HL-60/S4 treated with phorbol 12-myristate 13-acetate at 8.2 ng/mL for 4 days and 3 days (cell line): ENCODE results near the gene ARMC10.
"Not testable (repeated sequence)": the region's sequence is repeated elsewhere in the genome, so short reads cannot be mapped to it uniquely, and the experiment has no call there.

Experiments
- in situ Hi-C: fragments of 300-500 bp; cut with MboI; formaldehyde crosslinking; loops from 2 replicates; pipeline ENCODE4 v1.15.0; 2022; ENCODE audit warnings: low sequenced_read_pairs

ARMC10 gene

DNA sequence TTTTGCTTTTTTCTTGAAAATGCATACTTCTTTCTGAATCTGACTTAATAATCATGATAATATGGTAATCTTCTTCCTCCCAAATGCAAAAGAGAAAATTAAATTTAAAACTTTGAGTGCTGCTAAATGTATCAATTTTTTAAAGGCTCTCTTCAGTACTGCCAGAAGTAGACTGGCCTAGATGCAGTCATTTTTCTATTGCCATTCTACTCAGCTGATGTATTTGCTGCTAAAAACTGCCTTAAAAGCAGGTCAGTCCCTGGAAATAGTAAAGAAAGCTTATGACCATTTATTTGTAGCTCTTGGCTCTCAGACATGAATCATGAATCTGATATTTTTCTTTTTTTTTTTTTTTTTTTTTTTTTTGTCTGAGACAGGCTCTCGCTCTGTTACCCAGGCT is 45.4 kb downstream of the ARMC10 start:
- in situ Hi-C loops: no loop called here

GRCh38 chr7:103121641-103122040 is 46.7 kb downstream of the ARMC10 start:
- in situ Hi-C loops: no loop called here

DNA sequence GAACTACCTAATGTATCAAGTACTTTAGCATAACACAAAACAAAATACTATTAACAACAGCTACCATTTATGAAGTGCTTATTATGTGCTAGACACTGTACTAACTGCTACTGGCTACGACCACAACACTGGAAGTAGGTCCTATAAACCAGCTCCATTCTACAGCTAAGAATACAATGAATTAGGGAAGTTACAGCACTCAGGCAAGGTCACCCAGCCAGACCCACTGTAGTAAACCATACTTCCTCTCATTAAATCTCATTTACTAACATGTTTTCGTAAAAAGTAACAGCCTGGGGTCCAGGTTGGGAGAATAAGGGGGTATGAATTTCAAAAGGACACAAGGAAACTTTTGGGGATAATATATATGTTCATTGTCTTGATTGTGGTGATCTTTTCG is 48.6 kb downstream of the ARMC10 start:
- in situ Hi-C loops: no loop called here

GRCh38 chr7:103124429-103124979 is 49.6 kb downstream of the ARMC10 start:
- in situ Hi-C loops: no loop called here

GRCh38 chr7:103127006-103127405 is 52.1 kb downstream of the ARMC10 start:
- in situ Hi-C loops: no loop called here

- in situ Hi-C loops: no loop called here
These were observed 55.0 kb downstream of the ARMC10 start for GRCh38 chr7:103129702-103130549.

DNA sequence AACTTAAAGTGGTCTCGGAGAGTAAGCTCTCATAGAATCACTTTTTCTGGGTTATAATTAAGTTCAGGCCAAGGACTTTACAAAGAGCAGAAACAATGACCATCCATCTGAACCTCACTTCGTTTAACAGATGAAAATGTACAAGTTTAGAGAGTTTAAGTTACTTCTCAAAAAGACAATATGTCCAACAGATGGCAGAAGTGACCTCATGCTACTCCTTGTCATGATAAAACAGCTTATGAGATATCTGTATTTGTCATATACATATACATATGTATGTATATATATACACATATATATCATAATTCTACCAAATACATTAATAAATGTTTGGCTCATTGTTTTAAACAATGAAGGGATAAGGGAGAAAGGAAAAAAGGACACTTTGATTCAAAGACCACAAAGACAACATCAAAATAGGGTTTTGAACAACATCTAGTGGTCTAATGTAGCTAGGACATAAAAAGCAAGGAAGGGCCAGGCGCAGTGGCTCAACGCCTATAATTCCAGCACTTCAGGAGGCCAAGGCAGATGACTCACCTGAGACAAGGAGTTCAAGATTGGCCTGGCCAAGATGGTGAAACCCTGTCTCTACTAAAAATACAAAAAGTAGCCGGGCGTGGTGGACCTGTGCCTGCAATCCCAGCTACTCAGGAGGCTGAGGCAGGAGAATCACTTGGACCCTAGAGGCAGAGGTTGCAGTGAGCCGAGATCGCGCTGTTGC is 56.1 kb downstream of the ARMC10 start:
- in situ Hi-C loops: no loop called here

GRCh38 chr7:103132995-103133688 is 58.2 kb downstream of the ARMC10 start:
- in situ Hi-C loops: no loop called here

DNA sequence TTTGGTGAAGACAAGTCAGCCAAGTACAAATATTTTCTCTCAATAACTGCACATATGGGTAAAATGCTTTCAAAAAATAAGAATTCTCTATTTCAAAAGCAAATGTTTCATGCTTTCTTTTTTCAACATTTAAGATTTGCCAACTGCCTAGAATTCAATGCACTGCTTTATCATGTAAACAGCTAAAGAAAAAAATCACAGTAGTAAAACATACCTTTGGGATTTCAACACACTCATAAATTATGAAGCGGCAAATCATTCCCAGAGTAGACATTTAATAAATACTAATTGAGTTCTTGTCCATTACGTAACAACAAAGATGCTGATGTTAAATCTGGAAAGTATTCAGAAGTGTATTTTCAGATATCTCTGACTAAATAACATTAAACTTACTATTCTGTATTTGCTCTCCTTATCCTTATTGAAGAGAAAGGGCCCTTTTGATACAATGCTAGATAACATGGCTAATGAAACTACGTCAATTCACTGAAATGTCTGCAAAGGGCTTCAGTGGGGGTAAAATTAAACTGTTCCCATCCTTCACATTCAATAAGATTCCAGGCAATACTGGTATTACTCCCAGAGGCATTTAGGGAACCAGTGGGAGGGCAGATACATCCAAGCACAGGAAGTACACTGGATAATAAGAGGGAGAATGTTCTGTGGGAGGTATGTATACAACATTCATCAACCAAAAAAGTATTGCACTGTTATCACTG is 60.1 kb downstream of the ARMC10 start:
- in situ Hi-C loops: no loop called here

DNA sequence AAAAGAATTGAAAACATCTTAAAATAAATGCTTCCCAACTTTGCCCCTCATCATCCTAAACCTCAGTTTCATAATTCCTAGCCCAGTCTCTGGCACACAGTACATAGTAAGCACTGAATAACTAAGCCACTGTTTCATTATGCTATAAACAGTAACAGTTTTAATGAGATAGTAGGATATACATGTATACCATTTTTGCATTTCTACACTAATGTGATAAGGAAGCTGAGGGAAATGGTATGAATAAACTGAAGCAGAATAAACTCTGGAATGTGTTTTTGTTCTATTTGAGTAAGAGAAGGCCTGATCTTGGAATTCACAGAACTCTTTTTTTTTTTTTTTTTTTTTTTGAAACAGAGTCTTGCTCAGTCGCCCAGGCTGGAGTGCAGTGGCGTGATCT is 65.1 kb downstream of the ARMC10 start:
- in situ Hi-C loops: no loop called here

DNA sequence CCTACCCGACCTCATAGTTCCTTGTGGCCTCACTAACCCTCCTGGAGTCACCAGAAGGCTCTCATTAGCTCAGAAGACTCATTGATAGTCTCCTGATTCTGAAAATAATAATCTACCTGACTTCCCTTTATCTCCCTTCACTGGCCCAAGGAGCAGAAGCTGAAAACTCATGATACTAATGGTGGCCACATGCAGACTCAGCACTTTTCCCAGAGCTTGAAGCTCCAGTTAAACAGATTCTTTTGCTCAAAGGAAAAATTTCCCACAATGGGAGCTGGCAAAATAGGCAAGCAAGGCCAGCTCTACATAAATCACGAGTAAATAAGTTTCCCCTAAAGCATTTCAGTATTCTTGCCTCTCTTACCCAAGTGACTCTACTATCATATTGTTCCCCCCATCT is 65.7 kb downstream of the ARMC10 start:
- in situ Hi-C loops: no loop called here

GRCh38 chr7:103141753-103142404 is 66.9 kb downstream of the ARMC10 start:
- in situ Hi-C loops: no loop called here

DNA sequence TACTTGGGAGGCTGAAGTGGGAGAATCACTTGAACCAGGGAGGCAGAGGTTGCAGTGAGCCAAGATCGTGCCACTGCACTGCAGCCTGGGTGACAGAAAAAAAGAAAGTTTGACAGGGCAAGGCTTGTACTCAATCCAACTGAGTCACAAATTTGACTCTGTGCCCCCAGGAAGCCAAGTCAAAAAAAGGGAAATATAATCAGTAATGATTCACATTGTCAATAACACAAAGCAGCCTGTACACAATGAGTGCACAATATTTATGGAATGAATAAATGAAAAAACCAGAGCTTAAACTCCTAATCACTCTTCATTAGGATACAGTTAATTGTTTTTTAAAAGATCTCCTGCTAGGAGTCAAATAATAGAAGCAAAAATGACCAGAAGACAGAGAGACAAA is 67.6 kb downstream of the ARMC10 start:
- in situ Hi-C loops: no loop called here

GRCh38 chr7:103143868-103144267 is 68.9 kb downstream of the ARMC10 start:
- in situ Hi-C loops: no loop called here

- in situ Hi-C loops: not testable (repeated sequence)
These were observed 69.8 kb downstream of the ARMC10 start for GRCh38 chr7:103144754-103145153.

DNA sequence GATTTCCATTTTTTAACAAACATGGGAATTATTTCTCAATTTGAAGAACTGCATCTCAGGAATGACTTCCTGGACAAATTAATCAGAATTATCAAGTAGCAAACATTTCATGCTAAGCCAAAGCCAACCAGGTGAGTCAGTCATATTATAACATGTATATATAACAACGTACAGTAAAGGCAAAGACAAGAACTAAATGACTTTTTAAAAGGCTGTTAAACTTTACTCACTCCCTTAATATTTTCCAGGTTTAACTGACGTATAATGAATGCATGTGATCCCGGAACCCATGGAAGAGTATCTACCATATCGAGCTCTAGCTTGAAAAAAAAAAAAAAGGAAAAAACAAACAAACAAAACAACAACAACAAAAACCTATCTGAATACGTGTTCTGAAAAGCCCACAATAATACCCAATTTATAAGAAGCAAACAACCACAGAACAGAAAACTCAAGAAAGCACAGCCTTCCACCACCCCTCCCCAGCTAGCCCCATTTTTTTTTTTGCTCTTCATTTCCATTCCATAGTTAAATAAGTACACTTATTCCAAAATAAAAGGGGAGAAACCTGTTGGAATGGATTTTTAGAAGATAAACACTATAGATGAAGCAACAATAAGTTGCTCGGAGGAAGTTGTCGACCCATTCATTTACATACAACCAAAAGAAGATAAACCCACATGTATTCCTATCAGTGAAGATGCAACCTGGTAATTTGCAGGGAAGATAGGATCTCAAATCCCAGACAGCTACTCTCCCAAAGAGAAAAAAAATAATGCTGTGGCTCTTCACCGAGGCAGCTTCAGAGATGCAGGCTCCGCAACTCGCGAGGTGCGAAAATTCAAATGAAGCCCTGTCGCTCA is 73.4 kb downstream of the ARMC10 start:
- in situ Hi-C loops: no loop called here
